NCI-H524 (cell line): ENCODE data around the gene THSD7A.
A peak's percentile ranks its signal among the peaks of the same experiment; 100 is the strongest.

Experiments used
- DNase-seq, 2 experiments: peaks; one replicate each; lab custom pipeline; 2025; lab: John Stamatoyannopoulos, UW

THSD7A gene

DNA sequence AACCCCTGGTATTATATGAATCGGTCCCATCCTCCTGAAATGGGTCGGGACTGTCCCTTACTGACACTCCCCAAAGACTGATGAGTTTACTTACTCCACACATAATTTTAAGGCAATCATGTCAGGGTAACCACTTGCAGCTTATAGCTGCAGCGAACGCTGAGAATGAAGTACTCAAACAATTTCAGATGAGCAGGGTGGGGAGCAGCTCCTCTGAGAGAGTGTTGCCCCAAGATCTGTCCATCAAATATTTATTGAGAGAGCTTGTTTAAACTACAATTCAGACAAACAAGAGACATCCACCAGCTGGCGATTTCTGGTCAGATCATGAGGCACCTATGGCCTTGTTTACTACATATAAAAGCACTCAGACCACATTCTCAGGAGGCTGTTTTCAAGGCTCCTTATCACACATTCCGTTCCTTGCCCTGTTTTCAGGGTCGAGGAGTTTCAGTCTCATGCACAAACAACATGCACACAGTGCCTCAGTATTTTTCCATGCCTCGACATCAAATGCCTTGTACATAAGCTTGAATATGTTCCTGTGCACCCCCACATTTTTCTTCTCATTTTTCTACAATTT is 80.1 kb downstream of the THSD7A start:
- no peak for DNase-seq

DNA sequence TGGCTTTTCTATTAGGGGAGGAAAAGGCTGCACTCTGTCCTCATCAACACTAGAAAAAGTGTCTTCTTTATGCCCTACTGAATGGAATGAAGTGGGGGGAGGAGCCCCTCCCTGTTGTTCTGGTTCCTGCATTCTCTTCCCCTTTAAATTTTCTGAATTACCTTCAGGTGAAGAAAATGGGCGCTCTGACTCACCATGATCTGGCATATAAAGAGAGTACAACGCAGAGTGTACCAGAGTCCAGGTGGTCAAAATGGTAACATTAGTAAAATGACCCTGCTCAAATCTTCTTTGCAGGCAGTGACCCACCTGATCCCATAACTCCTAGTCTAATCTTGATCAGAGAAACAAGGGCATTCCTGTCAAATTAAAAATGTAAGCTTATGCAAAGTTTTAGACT is 80.7 kb downstream of the THSD7A start:
- DNase-seq, result no peak

DNA sequence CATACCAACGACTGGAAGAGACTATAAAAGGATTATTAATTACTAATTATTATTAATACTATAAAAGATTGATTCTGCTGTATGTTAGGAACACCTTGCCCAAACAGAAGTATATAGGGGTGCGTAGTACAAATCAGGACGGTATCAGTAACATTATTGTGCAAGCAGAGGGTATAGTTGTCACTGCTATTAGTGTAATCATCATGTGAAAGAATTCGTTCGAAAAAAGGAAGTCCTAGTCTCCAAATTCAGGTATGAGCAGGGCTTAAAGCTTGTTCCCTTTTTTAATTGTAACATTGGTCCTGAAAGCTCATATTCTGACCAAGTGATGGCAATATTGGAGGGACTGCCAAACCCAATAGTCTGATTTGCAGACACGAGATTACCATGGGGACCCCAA is 81.8 kb downstream of the THSD7A start:
- DNase-seq, result no peak

DNA sequence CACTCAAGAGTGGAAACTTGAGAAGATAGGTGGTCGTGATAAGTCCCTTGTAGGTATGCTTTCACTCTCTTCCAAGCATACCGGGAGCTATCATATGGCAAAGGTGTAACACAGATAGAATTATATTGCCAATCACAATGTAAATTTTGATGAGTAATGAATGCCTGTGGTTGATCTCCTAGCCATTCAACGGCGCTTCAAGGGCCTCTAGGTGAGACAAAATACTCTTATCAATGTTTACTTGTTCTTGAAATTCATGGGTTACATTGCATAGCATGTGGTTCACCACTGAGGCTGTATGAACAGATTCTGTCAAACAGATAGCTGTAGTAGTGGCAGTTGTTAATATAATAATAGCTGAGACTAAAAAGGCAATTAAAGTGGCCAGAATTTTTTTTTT is 82.4 kb downstream of the THSD7A start:
- DNase-seq, result no peak

DNA sequence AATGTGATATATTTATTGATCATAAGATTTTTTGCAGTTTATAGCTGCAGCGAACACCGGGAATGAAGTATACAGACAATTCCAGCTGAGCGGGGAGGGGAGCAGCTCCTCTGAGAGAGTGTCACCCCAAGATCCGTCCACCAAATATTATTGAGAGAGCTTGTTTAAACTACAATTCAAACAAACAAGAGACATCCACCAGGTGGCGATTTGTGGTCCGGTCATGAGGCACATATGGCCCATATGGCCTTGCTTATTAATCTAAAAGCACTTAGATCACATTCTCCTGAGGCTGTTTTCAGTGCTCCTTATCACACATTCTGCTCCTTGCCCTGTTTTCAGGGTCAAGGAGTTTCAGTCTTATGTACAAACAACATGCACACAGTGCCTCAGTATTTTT is 83.1 kb downstream of the THSD7A start:
- peak; percentile 27 to 53 for DNase-seq

DNA sequence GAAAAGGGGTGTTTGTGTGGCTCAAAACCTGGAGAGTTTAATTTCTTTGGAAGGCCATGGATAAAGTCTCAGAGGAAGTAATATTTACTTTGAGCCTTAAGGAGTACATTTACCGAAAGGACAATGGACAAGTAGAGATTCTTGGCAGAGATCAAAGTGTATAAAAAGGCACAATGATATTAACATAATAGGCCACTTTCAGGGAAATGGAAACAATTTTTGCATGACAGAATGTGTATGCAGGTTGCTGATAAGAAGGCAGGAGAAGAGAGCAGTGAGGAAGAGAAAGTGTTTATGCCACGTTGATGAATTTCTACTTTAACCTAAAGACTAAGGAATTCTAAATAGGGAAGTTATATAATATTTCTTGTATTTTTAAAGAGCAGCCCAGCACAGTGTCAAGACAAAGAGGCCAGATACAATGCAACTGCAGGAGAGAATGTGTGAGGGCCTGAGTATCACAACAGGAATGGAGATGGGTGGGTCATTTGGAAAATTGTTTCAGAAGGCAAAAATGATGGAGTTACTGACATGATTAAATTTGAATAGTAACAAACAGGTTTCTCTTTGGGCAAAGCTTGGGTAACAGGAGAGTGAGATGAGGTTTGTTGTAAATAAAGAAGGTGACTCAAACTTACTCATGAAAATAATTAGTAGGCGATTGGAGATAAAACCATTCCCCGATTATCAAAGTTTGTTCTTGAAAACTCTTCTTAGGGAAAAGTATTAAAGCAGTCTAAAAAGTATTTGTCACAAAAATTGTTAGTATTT is 84.1 kb downstream of the THSD7A start:
- no peak for DNase-seq

DNA sequence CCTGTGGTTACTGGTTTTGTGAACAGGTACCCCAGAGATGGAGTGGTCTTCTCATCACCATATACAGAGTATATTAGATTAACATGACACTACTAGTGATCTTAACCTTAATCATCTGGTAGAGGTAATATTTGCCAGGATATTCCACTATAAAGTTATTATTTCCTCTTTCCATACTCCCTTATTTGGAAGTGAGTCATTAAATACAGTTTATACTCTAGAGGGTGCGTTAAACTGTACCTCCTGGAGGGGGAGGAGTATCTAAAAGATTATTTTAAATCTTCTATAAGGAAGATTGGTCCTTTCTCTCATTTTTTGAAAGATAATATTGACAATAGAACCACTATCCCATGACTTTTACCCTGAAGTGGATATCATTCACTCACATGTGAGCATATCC is 85.4 kb downstream of the THSD7A start:
- no peak for DNase-seq

DNA sequence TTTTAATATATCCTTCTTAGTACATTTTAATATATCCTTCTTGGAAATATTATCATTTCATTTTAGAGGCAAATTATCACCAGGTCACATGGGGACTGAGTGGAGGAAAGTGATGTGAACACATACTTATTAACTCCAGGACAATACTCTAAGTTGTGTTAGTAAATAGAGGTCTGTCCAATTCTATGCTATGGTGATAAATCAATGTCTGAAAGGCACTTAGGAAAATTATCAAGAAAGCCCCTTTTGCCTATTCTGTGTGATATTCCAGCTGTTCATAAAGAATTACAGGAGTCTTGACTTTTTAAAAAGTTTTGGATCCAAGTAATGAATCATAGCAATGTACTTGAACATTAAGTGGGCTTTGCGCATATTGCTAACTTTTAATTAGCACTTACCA is 88.5 kb downstream of the THSD7A start:
- DNase-seq, result no peak

DNA sequence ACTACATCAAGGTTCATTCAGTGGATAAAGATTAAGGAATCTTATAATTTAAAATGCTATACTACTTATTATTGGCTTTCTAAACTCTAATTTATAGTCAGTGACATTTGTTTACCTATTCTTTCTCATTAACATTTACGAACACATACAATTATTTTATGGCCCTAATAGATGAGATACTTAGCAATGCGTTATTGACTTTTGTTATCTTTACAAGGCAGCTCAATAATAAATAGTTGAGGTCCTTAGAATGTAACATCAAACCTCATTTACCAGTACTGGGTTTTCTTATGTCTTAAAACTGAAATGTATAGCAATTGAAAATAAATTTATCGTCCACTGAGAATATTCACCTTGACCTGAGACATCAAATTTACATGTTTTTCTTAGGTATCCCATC is 89.0 kb downstream of the THSD7A start:
- no peak for DNase-seq

DNA sequence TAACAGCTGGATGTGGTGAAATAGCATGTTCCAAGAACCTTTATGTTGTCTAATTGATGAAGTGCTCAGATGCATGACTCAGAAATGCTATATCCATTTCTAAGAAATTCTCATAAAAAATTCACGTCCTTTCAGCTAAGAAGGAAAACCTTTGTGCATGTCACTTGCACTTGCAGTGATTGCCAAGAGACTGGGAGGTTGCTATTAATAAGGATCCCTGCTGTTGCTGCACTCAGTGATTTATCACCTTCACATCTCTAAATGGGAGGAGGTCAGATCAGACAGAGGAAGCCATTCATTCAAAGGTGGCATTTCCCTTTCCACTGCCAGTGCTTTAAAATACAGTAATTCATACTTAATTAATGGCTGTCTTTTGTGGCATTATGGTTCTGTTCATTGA is 89.5 kb downstream of the THSD7A start:
- no peak for DNase-seq

DNA sequence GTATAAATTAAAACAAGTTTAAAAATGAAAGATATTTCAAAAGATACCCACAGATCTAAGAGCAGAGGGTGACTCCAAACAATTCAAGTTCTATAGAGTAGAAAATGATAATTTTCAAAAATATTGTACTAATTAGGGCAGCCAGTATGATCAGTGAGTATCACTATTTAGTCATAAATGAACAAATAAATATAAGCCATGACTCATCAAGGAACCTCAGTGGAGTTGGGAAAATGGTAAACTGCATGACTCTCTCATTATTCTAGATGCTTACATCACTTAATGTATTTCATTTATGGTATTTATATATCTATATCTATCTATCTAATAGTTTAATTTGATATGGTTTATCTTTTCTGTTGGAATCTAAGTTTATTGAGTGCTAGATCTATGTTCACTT is 94.3 kb downstream of the THSD7A start:
- no peak for DNase-seq

DNA sequence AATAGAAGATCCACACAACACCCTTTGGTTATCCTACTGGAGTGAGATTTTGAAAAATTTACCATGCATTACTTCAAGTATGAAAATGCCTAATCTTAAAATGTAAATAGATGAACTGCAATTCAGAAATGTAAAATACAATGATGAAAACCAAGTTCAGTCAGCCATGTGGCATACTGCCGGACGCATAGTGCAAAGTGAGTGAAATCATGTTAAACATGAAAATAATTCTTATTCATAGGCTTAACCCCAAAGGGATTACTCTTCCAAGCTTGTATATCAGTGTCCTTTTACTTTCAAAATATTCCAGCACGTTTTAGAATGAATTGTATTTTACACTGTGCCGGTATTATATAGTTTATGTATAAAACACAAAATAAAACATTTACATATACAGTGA is 99.8 kb downstream of the THSD7A start:
- no peak for DNase-seq

DNA sequence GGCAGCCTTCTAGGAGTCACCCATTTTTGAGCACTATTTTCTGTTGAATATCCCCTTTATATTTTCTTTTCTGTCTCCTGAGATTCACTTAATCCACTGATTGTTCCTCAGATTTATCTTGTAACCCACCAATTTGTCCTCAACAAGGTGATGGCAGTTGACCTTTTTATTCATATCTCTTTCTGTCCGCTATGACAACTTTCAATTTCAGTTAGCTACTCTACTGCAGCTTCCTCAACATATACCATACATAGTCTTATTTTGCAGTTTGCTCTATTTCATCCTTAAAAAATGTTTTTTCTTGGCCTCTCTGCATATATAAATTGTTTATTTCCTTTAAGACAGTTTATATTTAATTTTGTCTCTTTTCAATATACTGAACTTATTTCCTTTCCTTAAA is 101.3 kb downstream of the THSD7A start:
- no peak for DNase-seq

DNA sequence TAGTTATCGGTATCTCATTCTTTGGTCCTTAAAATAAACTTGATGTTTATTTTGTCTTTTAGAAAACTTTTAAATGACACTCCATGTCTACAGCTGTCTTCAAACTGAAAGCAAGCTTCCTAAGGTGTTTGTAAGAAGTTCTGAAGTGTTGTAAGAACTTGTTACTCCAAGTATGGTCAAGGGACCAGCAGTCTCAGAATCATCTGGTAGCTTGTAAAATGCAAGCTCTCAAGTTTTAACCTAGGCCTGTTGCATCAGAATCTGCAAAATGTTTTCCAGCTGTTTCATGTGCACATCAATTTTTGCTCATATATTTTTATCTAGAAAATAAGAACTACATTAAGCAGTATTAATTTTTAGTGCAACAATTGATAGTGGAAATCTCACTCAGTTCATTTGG is 104.1 kb downstream of the THSD7A start:
- no peak for DNase-seq

DNA sequence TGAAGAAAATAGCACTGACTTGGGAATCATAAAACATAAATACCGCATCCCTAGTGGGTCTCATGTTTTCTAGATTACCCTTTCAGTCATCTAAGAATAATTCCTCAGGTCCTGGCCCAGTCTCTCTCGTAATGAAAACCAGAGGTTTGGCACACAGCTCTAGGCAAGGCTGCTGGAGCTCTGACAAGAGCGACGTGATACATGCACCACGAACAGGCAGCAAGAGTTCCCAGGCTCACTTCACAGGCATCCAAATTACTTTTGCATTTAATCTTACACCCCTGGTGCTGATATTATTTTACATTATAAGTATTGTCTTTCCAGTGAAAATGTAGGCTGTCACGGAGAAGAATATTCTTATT is 105.2 kb downstream of the THSD7A start:
- DNase-seq, result no peak

DNA sequence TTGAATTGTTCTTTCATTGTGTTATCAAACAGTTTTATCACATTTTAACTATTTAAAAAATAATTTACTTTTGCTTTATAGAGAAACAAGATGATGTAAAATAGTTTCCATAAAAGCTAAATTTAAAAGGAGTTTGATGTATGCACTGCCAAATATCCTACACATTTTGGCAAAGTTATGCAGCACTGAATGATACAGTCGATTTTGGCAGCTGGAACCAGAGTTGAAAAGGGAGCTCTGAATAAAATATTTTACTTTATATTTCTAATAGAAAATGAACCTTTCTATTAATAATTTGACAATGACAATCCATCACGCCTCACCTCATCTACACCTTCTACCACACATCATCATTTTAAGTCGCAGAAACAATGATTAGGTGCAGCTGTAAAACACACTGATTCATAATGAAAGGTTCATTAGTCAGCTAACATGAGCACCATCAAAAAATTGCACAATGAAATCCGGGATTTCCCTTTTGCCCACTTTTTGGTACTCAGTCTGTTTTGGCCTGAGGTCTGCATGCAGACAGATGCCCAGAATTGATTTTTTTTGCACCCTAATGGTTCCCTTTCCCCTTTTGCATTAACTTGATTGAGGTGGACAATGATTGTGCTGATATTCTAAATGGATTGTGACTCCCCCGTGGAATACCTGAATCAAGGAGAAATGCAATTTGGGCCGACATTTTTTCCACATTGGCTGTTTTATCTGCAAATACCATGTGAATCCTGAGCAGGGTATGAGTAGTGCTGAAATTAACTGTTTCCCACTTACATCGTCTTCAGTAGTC is 105.8 kb downstream of the THSD7A start:
- no peak for DNase-seq

DNA sequence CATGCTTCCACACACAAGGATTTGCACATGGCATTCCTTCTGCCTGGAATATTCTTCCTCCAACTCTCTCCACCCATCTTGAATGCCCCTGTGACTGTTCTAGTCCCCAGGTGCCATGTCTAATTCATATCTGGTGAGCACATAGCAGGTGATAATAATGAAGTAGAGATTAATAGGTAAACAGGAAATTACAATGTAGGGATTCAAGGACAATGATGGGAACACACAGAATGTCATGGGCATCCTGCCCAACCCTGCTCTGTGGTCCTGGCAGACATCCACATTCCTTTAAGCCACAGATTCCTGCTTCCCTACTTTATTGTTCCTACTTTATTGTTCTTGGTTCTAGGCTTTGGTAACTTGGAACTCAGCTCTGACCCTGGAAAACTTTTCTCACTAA is 115.8 kb downstream of the THSD7A start:
- DNase-seq, result no peak

DNA sequence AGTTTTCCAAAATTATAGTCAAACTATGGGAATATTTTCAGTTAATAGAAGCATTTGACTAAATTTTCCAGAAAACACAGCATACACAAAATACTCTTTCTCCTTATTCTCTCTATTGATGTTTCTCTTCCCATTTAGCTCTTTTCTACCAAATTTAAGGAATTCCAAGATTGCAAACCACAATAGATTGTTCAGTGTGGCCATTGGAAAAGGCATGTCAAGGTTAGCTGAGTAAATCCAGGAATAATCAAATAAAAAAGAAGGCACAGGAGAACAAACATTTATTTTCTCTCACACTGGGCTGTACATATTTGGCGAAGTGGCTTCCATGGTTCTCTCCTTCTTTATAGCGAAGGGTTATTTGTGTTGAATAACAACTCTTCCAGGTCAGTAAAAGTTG is 117.3 kb downstream of the THSD7A start:
- no peak for DNase-seq

DNA sequence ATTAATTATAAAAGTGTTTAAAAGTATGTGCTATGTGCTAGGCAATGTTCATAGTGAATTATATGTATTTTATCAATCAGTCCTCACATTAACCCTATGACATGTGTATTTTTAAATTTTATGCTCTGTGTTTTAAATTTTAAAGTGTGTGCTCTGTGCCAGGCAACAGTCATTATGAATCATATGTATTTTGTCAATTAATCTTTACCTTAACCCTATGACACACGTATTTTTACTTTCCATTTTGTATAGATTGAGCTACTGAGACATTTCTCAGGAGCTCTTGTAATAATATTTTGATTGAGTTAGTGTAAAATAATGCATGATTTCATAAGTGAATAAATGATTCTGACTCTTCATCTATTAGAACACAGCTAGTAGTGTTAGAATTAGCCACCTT is 117.8 kb downstream of the THSD7A start:
- DNase-seq, result no peak

DNA sequence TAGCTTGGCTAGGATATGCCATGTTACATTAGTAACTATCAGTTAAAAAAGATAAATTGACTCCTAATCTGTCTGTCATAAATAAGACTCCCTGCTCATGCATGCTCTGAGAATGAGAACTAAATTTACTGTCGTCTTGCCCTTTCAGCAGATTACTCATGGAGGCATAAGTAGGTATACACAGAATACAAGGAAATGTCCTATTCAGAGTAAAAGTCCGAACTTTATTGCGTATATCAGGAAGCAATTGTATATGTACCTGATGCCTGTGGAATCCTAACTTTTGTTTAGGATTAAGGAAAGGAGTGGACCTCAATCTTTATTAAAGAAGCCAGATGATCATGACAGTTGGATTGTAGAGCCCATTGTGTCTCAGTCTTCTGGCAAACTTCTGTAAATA is 118.6 kb downstream of the THSD7A start:
- DNase-seq, result no peak

DNA sequence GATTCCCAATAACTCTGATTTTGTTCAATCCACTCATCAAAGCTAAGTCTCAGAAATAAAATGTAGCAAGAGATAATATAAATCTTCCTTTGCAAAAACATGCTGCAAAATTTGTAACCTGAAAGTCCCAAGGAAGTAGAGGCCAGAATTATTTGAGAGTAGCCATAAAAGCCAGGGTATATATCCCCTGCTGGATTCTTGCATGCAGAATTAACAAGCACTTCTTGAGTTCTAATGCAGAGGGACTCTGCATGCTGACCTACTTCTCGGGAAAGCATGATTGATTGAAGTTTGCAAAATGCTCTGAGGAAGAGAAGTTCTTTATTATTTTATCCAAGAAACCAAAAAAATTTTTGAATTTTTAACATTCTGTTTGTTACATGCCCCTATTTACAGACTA is 121.6 kb downstream of the THSD7A start:
- no peak for DNase-seq

DNA sequence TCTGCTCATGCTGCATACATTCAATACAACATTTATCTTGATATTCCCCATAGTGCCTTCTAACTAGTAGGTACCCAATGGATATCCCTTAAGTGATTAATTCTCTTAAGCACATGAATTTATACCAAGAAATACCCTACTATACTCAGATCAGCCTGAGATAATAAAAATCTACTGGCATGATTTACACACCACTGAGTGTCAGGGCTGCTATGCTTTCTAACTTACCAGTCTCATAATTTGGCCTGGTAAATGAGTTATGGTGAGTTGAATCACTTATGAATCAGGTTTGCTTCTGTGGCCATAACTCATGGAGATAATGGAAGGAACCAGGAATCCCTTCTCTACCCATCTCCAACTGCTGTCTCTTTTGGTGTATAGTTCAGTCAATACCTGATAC is 122.8 kb downstream of the THSD7A start:
- no peak for DNase-seq

DNA sequence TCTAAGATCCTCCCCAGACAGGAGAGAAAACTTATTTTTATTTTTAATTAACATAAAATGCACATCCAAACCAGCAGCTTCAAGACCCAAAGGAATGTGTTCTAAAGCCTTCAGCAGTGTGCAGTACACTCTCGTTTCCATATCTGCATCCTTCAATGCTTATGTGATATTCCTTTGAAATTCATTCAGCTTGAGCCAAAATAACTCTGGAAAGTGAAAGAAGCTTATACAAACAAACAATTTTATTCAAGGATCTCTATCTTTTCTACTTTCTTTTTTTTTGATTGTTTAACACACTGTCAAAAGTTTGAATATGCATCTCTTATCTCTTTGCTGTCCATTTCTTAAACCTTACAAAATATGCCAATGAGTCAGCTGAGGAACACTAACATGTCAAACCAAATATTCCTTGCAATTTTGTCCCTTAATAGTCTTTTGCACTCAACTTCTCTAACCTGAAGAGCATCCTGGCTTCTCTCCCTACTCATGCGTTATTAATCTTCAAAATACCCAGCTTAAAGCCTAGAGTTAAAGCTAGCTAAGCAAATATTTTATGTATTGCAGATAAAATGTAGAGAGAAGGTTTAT is 124.3 kb downstream of the THSD7A start:
- no peak for DNase-seq
